IMR-90 (cell line): ENCODE measurements around the gene WARS2. TPM values are rescaled to one million over a fixed set of nuclear protein-coding genes. Genes with fewer than 3 reads are reported as not detected.

Source experiments
- ATAC-seq: fragments of 200-7000 bp; cut with Tn5 transposase; 2 replicates; pipeline ENCODE4 v1.9.1; 2020; ENCODE audit warnings: low read depth, mild to moderate bottlenecking, moderate library complexity
- BruUV-seq: library from RNA; stranded (reverse); fragments of 400-500 nt; replicated peaks from 2 replicates; lab custom pipeline; 2021; lab: Mats Ljungman, UMichigan
- CTCF ChIA-PET: fragments of 300-600 bp; formaldehyde crosslinking; extraction: SDS; loops from one replicate; lab custom pipeline; 2021; ENCODE audit warnings: antibody characterized with exemption; lab: Yijun Ruan, JAX
- POLR2A ChIA-PET: fragments of 300-600 bp; sonication (Branson Sonifier 250); formaldehyde crosslinking; loops from one replicate; lab custom pipeline; 2022; ENCODE audit warnings: antibody characterized with exemption; ENCODE audit not compliant: unreplicated experiment; lab: Charles Lee
- DNase-seq: peaks from one replicate; pipeline ENCODE4 v3.0.0; 2013
- H2AFZ ChIP-seq: replicated peaks from 2 replicates; pipeline ENCODE3; 2013; ENCODE audit warnings: low read length, mild to moderate bottlenecking; ENCODE audit not compliant: poor library complexity
- H2AK5ac ChIP-seq: 2 replicates; pipeline ENCODE4 v1.6.1; 2013; ENCODE audit warnings: low read depth, low read length, inconsistent platforms
- H2AK9ac ChIP-seq: replicated peaks from 2 replicates; pipeline ENCODE3; 2013; ENCODE audit warnings: mild to moderate bottlenecking, low read depth, low read length, moderate library complexity; ENCODE audit not compliant: poor library complexity
- H2BK120ac ChIP-seq: 2 replicates; pipeline ENCODE4 v1.6.1; 2013; ENCODE audit warnings: low read depth, low read length, inconsistent platforms
- H2BK15ac ChIP-seq: 3 replicates; pipeline ENCODE4 v1.6.1; 2013; ENCODE audit warnings: low read depth, low read length, inconsistent platforms
- H2BK20ac ChIP-seq: 2 replicates; pipeline ENCODE4 v1.6.1; 2013; ENCODE audit warnings: low read depth, mild to moderate bottlenecking, inconsistent platforms, low read length, moderate library complexity
- H2BK5ac ChIP-seq: 2 replicates; pipeline ENCODE4 v1.6.1; 2013; ENCODE audit warnings: mild to moderate bottlenecking, low read depth, low read length, inconsistent platforms; ENCODE audit not compliant: poor library complexity, severe bottlenecking
- H3K14ac ChIP-seq: replicated peaks from 2 replicates; pipeline ENCODE4 v1.6.1; 2013; ENCODE audit warnings: low read depth, low read length, inconsistent platforms
- H3K18ac ChIP-seq: 2 replicates; pipeline ENCODE4 v1.6.1; 2013; ENCODE audit warnings: low read depth, low read length, control low read depth
- H3K23ac ChIP-seq: 2 replicates; pipeline ENCODE4 v1.6.1; 2013; ENCODE audit warnings: low read depth, low read length, inconsistent platforms
- H3K27ac ChIP-seq: 2 replicates; pipeline ENCODE4 v1.5.1; 2013; ENCODE audit warnings: mild to moderate bottlenecking, control low read depth, low read length; ENCODE audit not compliant: insufficient read depth
- H3K27me3 ChIP-seq: 2 replicates; pipeline ENCODE4 v1.6.1; 2013; ENCODE audit warnings: low read length; ENCODE audit not compliant: control insufficient read depth, insufficient read depth
- H3K36me3 ChIP-seq: 2 replicates; pipeline ENCODE4 v1.6.1; 2013; ENCODE audit warnings: low read length, mixed read lengths; ENCODE audit not compliant: control insufficient read depth, insufficient read depth
- H3K4ac ChIP-seq: 2 replicates; pipeline ENCODE4 v1.6.1; 2013; ENCODE audit warnings: low read depth, low read length, inconsistent platforms
- H3K4me1 ChIP-seq: 2 replicates; pipeline ENCODE4 v1.6.1; 2013; ENCODE audit warnings: low read length, mixed read lengths; ENCODE audit not compliant: control insufficient read depth, insufficient read depth
- H3K4me2 ChIP-seq: 2 replicates; pipeline ENCODE4 v1.6.1; 2013; ENCODE audit warnings: low read depth, mild to moderate bottlenecking, control low read depth, low read length, moderate library complexity
- H3K4me3 ChIP-seq: 2 replicates; pipeline ENCODE4 v1.5.1; 2013; ENCODE audit warnings: low read depth, mild to moderate bottlenecking, control low read depth, low read length, moderate library complexity; ENCODE audit not compliant: insufficient read depth
- H3K56ac ChIP-seq: 2 replicates; pipeline ENCODE4 v1.6.1; 2013; ENCODE audit warnings: low read length, inconsistent platforms; ENCODE audit not compliant: insufficient read depth; ENCODE audit errors: extremely low read depth
- H3K79me1 ChIP-seq, 2 experiments: 2 replicates each; pipeline ENCODE4 v1.6.1; 2013; ENCODE audit warnings: low read length in 2 of 2, inconsistent platforms in 1 of 2, low read depth in 1 of 2
- H3K9ac ChIP-seq: 2 replicates; pipeline ENCODE4 v1.6.1; 2013; ENCODE audit warnings: low read depth, low read length, control low read depth
- H3K9me1 ChIP-seq: 2 replicates; pipeline ENCODE4 v1.6.1; 2013; ENCODE audit warnings: low read length, inconsistent platforms; ENCODE audit not compliant: insufficient read depth
- H3K9me3 ChIP-seq: 2 replicates; pipeline ENCODE4 v1.6.1; 2013; ENCODE audit warnings: low read length; ENCODE audit not compliant: control insufficient read depth, insufficient read depth
- H4K20me1 ChIP-seq: 2 replicates; pipeline ENCODE4 v1.6.1; 2013; ENCODE audit warnings: low read length, inconsistent platforms; ENCODE audit not compliant: insufficient read depth
- H4K5ac ChIP-seq: 2 replicates; pipeline ENCODE4 v1.6.1; 2013; ENCODE audit warnings: mild to moderate bottlenecking, low read depth, low read length, control low read depth
- H4K8ac ChIP-seq, 2 experiments: 2 replicates each; pipeline ENCODE4 v1.6.1; 2013; ENCODE audit warnings: low read depth in 2 of 2, low read length in 2 of 2, control low read depth in 1 of 2, inconsistent platforms in 1 of 2
- H4K91ac ChIP-seq: 2 replicates; pipeline ENCODE4 v1.6.1; 2013; ENCODE audit warnings: low read depth, low read length, inconsistent platforms; ENCODE audit not compliant: insufficient read depth
- CEBPB ChIP-seq: IDR thresholded peaks from 2 replicates; pipeline ENCODE4 v1.6.1; 2012; ENCODE audit warnings: low read depth, low read length, improper control_type of control experiment
- CHD1 ChIP-seq: IDR thresholded peaks from 2 replicates; pipeline ENCODE4 v1.6.1; 2012; ENCODE audit warnings: low read depth, low read length, improper control_type of control experiment
- FOS ChIP-seq: fragments of 150-350 bp; IDR thresholded peaks from 2 replicates; pipeline ENCODE4 v1.6.1; 2016; ENCODE audit warnings: low read depth, low read length
- MAFK ChIP-seq: IDR thresholded peaks from 2 replicates; pipeline ENCODE4 v1.6.1; 2012; ENCODE audit warnings: low read depth, low read length, improper control_type of control experiment
- MAZ ChIP-seq: IDR thresholded peaks from 2 replicates; pipeline ENCODE4 v1.6.1; 2012; ENCODE audit warnings: low read depth, mild to moderate bottlenecking, low read length, improper control_type of control experiment, moderate library complexity, borderline replicate concordance
- POLR2A ChIP-seq: IDR thresholded peaks from 2 replicates; pipeline ENCODE4 v1.6.1; 2012; ENCODE audit warnings: mild to moderate bottlenecking, low read depth, low read length
- RAD21 ChIP-seq: IDR thresholded peaks from 2 replicates; pipeline ENCODE4 v1.6.1; 2012; ENCODE audit warnings: low read length, improper control_type of control experiment
- RCOR1 ChIP-seq: IDR thresholded peaks from 2 replicates; pipeline ENCODE4 v1.6.1; 2012; ENCODE audit warnings: mild to moderate bottlenecking, low read length, improper control_type of control experiment; ENCODE audit not compliant: insufficient replicate concordance
- RFX5 ChIP-seq: IDR thresholded peaks from 2 replicates; pipeline ENCODE4 v1.8.0; 2012; ENCODE audit warnings: low read depth, mild to moderate bottlenecking, low read length, moderate library complexity
- SMC3 ChIP-seq: fragments of 150-350 bp; IDR thresholded peaks from 2 replicates; pipeline ENCODE4 v1.6.1; 2016; ENCODE audit warnings: low read depth, mild to moderate bottlenecking, antibody characterized with exemption, low read length, moderate library complexity
- WGBS, 2 experiments: methylation state at CpG; one replicate each; pipeline versions ENCODE4 v1.1.5 to v1.1.7; 2013; ENCODE audit warnings: missing lambda C conversion rate in 2 of 2; ENCODE audit not compliant: insufficient read length in 1 of 2; ENCODE audit errors: extremely low coverage in 2 of 2; 5-methylcytosine and 5-hydroxymethylcytosine counted together
- dilution Hi-C: fragments of 300-500 bp; cut with HindIII; formaldehyde crosslinking; loops from one replicate; pipeline ENCODE4 v1.14.3; 2018; ENCODE audit warnings: low sequenced_read_pairs; ENCODE audit not compliant: unreplicated experiment
- in situ Hi-C: fragments of 300-500 bp; cut with MboI; formaldehyde crosslinking; loops from 3 replicates; pipeline ENCODE4 v1.14.3; 2019; ENCODE audit warnings: low sequenced_read_pairs, inconsistent platforms, mixed read lengths
- intact Hi-C: fragments of 100-400 bp; cut with micrococcal nuclease; formaldehyde crosslinking; loops from 2 replicates; pipeline ENCODE4 v1.10.0; 2022
- polyA plus RNA-seq, 3 experiments: library from polyadenylated mRNA; depleted of rRNA; stranded (reverse); fragments of >200 nt; gene quantifications; 2 replicates each; pipeline ENCODE4 v1.2.3, GENCODE V29; 2012; ENCODE audit warnings: low replicate concordance in 1 of 3
- total RNA-seq: library from RNA; depleted of rRNA; stranded (reverse); fragments of >200 nt; gene quantifications from 2 replicates; pipeline ENCODE4 v1.2.3, GENCODE V29; 2012
- TF ChIP-seq, protein P1 (sequence below): conservative IDR thresholded peaks from 2 replicates; pipeline ENCODE4 v1.5.1; 2012; ENCODE audit warnings: mild to moderate bottlenecking, low read depth, low read length, improper control_type of control experiment
- TF ChIP-seq, protein P2 (sequence below): fragments of 150-350 bp; IDR thresholded peaks from 2 replicates; pipeline ENCODE4 v1.6.1; 2017; ENCODE audit warnings: mild to moderate bottlenecking, antibody characterized with exemption, low read length, low read depth
- TF ChIP-seq, protein P3 (sequence below): fragments of 150-350 bp; IDR thresholded peaks from 2 replicates; pipeline ENCODE4 v1.6.1; 2016; ENCODE audit warnings: low read depth, mild to moderate bottlenecking, low read length, moderate library complexity, borderline replicate concordance

WARS2 gene
- total and polyA plus RNA-seq, 2 of the 4 experiments (the other 2 are of a cell fraction): 5.7 to 20.3 TPM

DNA sequence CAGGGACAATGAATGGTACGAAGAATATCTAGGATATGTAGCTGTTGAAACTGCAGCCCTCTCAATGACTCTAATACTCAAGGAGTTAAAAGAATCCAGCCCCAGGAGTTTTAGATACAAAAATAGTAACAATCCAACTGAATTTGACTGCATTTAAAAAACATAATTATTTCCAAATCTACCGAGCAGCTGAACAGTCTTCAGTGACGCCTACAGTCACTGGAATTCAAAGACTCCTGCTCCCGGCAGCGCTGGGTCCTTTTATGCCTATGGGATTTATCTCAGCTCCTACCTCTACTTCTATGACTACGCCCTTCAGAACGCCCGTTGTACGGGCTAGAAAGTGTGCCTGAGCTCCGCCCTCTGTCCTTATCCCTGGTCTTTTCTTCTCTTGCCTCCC is 55.7 kb downstream of the WARS2 start:
- H4K20me1 ChIP-seq: no peaks in the 10 kb centered on the region
- H3K4me1 ChIP-seq: no peaks in the 10 kb centered on the region
- no peak overlapping the region for H3K56ac ChIP-seq
- no peak overlapping the region for H4K5ac ChIP-seq
- H3K23ac ChIP-seq: no peak overlapping the region
- H2AFZ ChIP-seq: no peak overlapping the region
- H4K8ac ChIP-seq: no peak overlapping the region
- H2BK20ac ChIP-seq: no peak overlapping the region
- no peak overlapping the region for H3K4ac ChIP-seq
- no peak overlapping the region for H2AK5ac ChIP-seq
- no peaks in the 10 kb centered on the region for H3K36me3 ChIP-seq
- ChIA-PET CTCF (no interaction called here), POLR2A (no interaction called here)
- H3K79me1 ChIP-seq: no peaks in the 10 kb centered on the region; a peak in 1 of 4 replicates
- no peak for DNase-seq
- no peak overlapping the region for H2BK120ac ChIP-seq
- intact Hi-C loops: loop anchor here (5.0 kb wide), 1 partner anchor 48 kb away; no protein-coding TSS in a partner anchor
- no TSS peak for BruUV-seq
- no peak overlapping the region for H4K91ac ChIP-seq
- no peak overlapping the region for H3K18ac ChIP-seq
- ATAC-seq: no peak
- no peak overlapping the region for H3K4me3 ChIP-seq
- dilution Hi-C loops: no loop called here
- H3K9ac ChIP-seq: no peak overlapping the region
- no peak overlapping the region for H2AK9ac ChIP-seq
- H2BK15ac ChIP-seq: no peak overlapping the region
- H3K9me1 ChIP-seq: no peaks in the 10 kb centered on the region; the same call in 1 of the 2 replicates
- no peak overlapping the region for H2BK5ac ChIP-seq
- H3K4me2 ChIP-seq: no peak overlapping the region
- in situ Hi-C loops: no loop called here
- 45% methylated on average over 8 of the region's 10 CpGs; no CpG with 5 or more reads in 1 of the 2 experiments for WGBS, 2 experiments
- no peak overlapping the region for H3K14ac ChIP-seq
- no peaks in the 10 kb centered on the region for H3K9me3 ChIP-seq
- TF ChIP-seq, protein P1, sequence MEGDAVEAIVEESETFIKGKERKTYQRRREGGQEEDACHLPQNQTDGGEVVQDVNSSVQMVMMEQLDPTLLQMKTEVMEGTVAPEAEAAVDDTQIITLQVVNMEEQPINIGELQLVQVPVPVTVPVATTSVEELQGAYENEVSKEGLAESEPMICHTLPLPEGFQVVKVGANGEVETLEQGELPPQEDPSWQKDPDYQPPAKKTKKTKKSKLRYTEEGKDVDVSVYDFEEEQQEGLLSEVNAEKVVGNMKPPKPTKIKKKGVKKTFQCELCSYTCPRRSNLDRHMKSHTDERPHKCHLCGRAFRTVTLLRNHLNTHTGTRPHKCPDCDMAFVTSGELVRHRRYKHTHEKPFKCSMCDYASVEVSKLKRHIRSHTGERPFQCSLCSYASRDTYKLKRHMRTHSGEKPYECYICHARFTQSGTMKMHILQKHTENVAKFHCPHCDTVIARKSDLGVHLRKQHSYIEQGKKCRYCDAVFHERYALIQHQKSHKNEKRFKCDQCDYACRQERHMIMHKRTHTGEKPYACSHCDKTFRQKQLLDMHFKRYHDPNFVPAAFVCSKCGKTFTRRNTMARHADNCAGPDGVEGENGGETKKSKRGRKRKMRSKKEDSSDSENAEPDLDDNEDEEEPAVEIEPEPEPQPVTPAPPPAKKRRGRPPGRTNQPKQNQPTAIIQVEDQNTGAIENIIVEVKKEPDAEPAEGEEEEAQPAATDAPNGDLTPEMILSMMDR: no peak
- TF ChIP-seq CHD1 (no peak), SMC3 (no peak), MAFK (no peak), RCOR1 (no peak), FOS (no peak), RAD21 (no peak), POLR2A (no peak), RFX5 (no peak), MAZ (no peak), CEBPB (no peak)
- TF ChIP-seq, protein P2, sequence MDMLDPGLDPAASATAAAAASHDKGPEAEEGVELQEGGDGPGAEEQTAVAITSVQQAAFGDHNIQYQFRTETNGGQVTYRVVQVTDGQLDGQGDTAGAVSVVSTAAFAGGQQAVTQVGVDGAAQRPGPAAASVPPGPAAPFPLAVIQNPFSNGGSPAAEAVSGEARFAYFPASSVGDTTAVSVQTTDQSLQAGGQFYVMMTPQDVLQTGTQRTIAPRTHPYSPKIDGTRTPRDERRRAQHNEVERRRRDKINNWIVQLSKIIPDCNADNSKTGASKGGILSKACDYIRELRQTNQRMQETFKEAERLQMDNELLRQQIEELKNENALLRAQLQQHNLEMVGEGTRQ: no peak
- TF ChIP-seq, protein P3, sequence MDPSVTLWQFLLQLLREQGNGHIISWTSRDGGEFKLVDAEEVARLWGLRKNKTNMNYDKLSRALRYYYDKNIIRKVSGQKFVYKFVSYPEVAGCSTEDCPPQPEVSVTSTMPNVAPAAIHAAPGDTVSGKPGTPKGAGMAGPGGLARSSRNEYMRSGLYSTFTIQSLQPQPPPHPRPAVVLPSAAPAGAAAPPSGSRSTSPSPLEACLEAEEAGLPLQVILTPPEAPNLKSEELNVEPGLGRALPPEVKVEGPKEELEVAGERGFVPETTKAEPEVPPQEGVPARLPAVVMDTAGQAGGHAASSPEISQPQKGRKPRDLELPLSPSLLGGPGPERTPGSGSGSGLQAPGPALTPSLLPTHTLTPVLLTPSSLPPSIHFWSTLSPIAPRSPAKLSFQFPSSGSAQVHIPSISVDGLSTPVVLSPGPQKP: no peak
- no peaks in the 10 kb centered on the region for H3K27me3 ChIP-seq
- no peak overlapping the region for H3K27ac ChIP-seq
